HepG2 (cell line): ENCODE measurements around the gene DMRTA2. TPM values are rescaled to one million over a fixed set of nuclear protein-coding genes. Genes with fewer than 3 reads are reported as not detected.
"Not testable (repeated sequence)": the region's sequence is repeated elsewhere in the genome, so short reads cannot be mapped to it uniquely, and the experiment has no call there.

ENCODE experiments used
- ATAC-seq: fragments of 200-7000 bp; cut with Tn5 transposase; 3 replicates; pipeline ENCODE4 v1.9.1; 2020; ENCODE audit warnings: mild to moderate bottlenecking, moderate library complexity
- BruUV-seq: library from RNA; stranded (reverse); fragments of 400-500 nt; replicated peaks from 2 replicates; lab custom pipeline; 2021; lab: Mats Ljungman, UMichigan
- CTCF ChIA-PET: fragments of 300-600 bp; formaldehyde crosslinking; extraction: SDS; loops from one replicate; lab custom pipeline; 2021; ENCODE audit warnings: low total read pairs, inconsistent platforms, low intra/inter-chr PET ratio; lab: Yijun Ruan, JAX
- POLR2A ChIA-PET: fragments of 350-600 bp; sonication (Branson Sonifier 250); formaldehyde crosslinking; loops from one replicate; lab custom pipeline; 2020; ENCODE audit warnings: antibody characterized with exemption, inconsistent platforms; lab: Yijun Ruan, JAX
- DNase-seq: peaks from one replicate; pipeline ENCODE4 v3.0.0-alpha.2; 2015; ENCODE audit warnings: low spot score
- FAIRE-seq: peaks from 3 replicates; lab custom pipeline; 2011; peaks lifted over from hg19 to GRCh38; lab: Jason Lieb, UNC
- H2AFZ ChIP-seq: one replicate; pipeline ENCODE4 v1.6.1; 2011; ENCODE audit warnings: low read length, inconsistent platforms
- H3K27ac ChIP-seq: fragments of 300-600 bp; 3 replicates; pipeline ENCODE4 v1.8.0; 2011; ENCODE audit warnings: mixed run types, mild to moderate bottlenecking, mixed read lengths, low read length, inconsistent platforms; ENCODE audit not compliant: insufficient read depth; ENCODE audit errors: extremely low read length
- H3K27me3 ChIP-seq, 2 experiments: fragments of 200-600 bp in 1 of 2; 2 replicates in 1 of 2; 3 replicates in 1 of 2; pipeline versions ENCODE4 v1.6.0 to v1.8.0; 2011; ENCODE audit warnings: low read length in 2 of 2, mild to moderate bottlenecking in 2 of 2, moderate library complexity in 2 of 2, inconsistent platforms in 1 of 2; ENCODE audit not compliant: insufficient read depth in 2 of 2, control insufficient read depth in 1 of 2
- H3K36me3 ChIP-seq, 2 experiments: fragments of 200-600 bp in 1 of 2; replicated peaks in 1 of 2; 2 replicates in 1 of 2; 3 replicates in 1 of 2; pipeline versions ENCODE4 v1.5.1 to v1.8.0; 2011; ENCODE audit warnings: low read length in 2 of 2, inconsistent platforms in 1 of 2; ENCODE audit not compliant: insufficient read depth in 2 of 2, control insufficient read depth in 1 of 2
- H3K4me1 ChIP-seq: 2 replicates; pipeline ENCODE4 v1.5.1; 2012; ENCODE audit warnings: low read length, inconsistent platforms; ENCODE audit not compliant: insufficient read depth
- H3K4me2 ChIP-seq: 2 replicates; pipeline ENCODE4 v1.6.0; 2011; ENCODE audit warnings: low read depth, low read length, inconsistent platforms
- H3K4me3 ChIP-seq, 3 experiments: fragments of 200-600 bp in 1 of 3; sonication (generic), shearing (Covaris generic) in 1 of 3; replicated peaks in 1 of 3; 2 replicates each; pipeline ENCODE4 v1.5.1; 2011 to 2016; ENCODE audit warnings: low read length in 3 of 3, inconsistent platforms in 2 of 3, low read depth in 2 of 3, mild to moderate bottlenecking in 2 of 3, control low read depth in 1 of 3, mixed read lengths in 1 of 3; ENCODE audit not compliant: insufficient read depth in 1 of 3
- H3K79me2 ChIP-seq: one replicate; pipeline ENCODE4 v1.6.1; 2011; ENCODE audit warnings: low read length, inconsistent platforms; ENCODE audit not compliant: insufficient read depth
- H3K9ac ChIP-seq: 2 replicates; pipeline ENCODE4 v1.6.0; 2011; ENCODE audit warnings: mild to moderate bottlenecking, low read depth, low read length, inconsistent platforms; ENCODE audit not compliant: insufficient read depth
- H3K9me3 ChIP-seq: 2 replicates; pipeline ENCODE4 v1.5.1; 2012; ENCODE audit warnings: mild to moderate bottlenecking, low read length
- H4K20me1 ChIP-seq: 2 replicates; pipeline ENCODE4 v1.6.0; 2011; ENCODE audit warnings: inconsistent platforms, mild to moderate bottlenecking, low read length, moderate library complexity; ENCODE audit not compliant: insufficient read depth
- ZNF564 ChIP-seq: sonication (generic); formaldehyde crosslinking; IDR thresholded peaks from 2 replicates; pipeline ENCODE4 v1.8.1; 2023; ENCODE audit warnings: mild to moderate bottlenecking, missing genetic modification reagents
- WGBS: methylation state at CpG from one replicate; pipeline ENCODE4 v1.1.6; 2017; ENCODE audit warnings: low lambda C conversion rate; 5-methylcytosine and 5-hydroxymethylcytosine counted together
- in situ Hi-C: cut with HindIII; loops from 2 replicates; pipeline ENCODE4 v1.10.0; 2017; ENCODE audit warnings: low pct_unique_long_range_greater_than_20kb; ENCODE audit not compliant: extremely low pct_ligation_motif_present
- intact Hi-C: fragments of 100-400 bp; cut with micrococcal nuclease; formaldehyde crosslinking; loops from one replicate; pipeline ENCODE4 v1.10.0; 2022; ENCODE audit not compliant: unreplicated experiment
- polyA plus RNA-seq, 8 experiments: library from polyadenylated mRNA; depleted of rRNA in 3 of 8; stranded (reverse) in 7 of 8; unstranded in 1 of 8; fragments of >200 nt; fragmentation: Illumina TruSeq in 4 of 8; extraction: Trizol in 4 of 8; gene quantifications; 2 replicates each; pipeline versions ENCODE4 v1.2.1 to v1.2.3, GENCODE V29; 2011 to 2016; ENCODE audit warnings: low read depth in 4 of 8, missing spikeins in 1 of 8, mixed read lengths in 1 of 8; ENCODE audit not compliant: insufficient read depth in 1 of 8
- total RNA-seq, 5 experiments: library from RNA; depleted of rRNA; stranded (reverse); fragments of >200 nt; fragmentation: Illumina TruSeq; extraction: Trizol; gene quantifications; 2 replicates each; pipeline ENCODE4 v1.2.3, GENCODE V29; 2016; ENCODE audit warnings: low read depth in 1 of 5
- TF ChIP-seq, protein P1 (sequence below): sonication (generic); formaldehyde crosslinking; IDR thresholded peaks from 2 replicates; pipeline ENCODE4 v1.4.0; 2020; ENCODE audit warnings: missing genetic modification reagents
- TF ChIP-seq, protein P2 (sequence below): sonication (generic); formaldehyde crosslinking; IDR thresholded peaks from 2 replicates; pipeline ENCODE4 v1.5.1; 2020; ENCODE audit warnings: mild to moderate bottlenecking, missing genetic modification reagents, borderline replicate concordance

DMRTA2 gene
- total and polyA plus RNA-seq, 2 of the 13 experiments (the other 11 are each of a cell fraction or from before 2014, with no cell fraction given) = not detected

DNA sequence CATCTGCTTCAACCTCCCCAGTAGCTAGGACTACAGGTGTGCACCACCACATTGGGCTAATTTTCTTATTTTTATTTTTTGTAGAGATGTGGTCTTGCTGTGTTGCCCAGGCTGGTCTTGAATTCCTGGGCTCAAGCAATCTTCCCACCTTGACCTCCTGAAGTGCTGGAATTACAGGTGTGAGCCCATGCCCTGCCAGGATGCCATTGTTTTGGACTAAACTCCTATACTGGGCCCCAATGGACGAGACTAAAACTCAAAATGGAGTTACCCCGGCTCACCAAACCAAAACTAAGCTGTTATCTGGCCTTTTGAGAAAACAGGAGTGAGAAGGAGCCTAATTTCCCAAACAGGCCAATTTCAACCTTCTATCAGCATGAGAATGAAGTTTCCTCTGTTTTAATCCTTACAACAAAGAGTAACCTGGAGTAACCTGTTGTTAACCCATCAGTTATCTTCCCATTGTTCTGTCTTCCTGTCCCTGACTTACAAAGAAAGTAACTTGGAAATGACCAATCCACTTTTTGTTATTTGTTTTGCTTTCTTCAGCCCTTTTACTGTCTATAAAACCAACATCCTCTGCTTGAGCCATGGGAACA lies 29.6 kb downstream of the DMRTA2 start (continued):
- TF ChIP-seq, protein P1, sequence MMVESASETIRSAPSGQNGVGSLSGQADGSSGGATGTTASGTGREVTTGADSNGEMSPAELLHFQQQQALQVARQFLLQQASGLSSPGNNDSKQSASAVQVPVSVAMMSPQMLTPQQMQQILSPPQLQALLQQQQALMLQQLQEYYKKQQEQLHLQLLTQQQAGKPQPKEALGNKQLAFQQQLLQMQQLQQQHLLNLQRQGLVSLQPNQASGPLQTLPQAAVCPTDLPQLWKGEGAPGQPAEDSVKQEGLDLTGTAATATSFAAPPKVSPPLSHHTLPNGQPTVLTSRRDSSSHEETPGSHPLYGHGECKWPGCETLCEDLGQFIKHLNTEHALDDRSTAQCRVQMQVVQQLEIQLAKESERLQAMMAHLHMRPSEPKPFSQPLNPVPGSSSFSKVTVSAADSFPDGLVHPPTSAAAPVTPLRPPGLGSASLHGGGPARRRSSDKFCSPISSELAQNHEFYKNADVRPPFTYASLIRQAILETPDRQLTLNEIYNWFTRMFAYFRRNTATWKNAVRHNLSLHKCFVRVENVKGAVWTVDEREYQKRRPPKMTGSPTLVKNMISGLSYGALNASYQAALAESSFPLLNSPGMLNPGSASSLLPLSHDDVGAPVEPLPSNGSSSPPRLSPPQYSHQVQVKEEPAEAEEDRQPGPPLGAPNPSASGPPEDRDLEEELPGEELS = no peak
- TF ChIP-seq ZNF564 (CRISPR knock-in tag) = no peak
- TF ChIP-seq, protein P2, sequence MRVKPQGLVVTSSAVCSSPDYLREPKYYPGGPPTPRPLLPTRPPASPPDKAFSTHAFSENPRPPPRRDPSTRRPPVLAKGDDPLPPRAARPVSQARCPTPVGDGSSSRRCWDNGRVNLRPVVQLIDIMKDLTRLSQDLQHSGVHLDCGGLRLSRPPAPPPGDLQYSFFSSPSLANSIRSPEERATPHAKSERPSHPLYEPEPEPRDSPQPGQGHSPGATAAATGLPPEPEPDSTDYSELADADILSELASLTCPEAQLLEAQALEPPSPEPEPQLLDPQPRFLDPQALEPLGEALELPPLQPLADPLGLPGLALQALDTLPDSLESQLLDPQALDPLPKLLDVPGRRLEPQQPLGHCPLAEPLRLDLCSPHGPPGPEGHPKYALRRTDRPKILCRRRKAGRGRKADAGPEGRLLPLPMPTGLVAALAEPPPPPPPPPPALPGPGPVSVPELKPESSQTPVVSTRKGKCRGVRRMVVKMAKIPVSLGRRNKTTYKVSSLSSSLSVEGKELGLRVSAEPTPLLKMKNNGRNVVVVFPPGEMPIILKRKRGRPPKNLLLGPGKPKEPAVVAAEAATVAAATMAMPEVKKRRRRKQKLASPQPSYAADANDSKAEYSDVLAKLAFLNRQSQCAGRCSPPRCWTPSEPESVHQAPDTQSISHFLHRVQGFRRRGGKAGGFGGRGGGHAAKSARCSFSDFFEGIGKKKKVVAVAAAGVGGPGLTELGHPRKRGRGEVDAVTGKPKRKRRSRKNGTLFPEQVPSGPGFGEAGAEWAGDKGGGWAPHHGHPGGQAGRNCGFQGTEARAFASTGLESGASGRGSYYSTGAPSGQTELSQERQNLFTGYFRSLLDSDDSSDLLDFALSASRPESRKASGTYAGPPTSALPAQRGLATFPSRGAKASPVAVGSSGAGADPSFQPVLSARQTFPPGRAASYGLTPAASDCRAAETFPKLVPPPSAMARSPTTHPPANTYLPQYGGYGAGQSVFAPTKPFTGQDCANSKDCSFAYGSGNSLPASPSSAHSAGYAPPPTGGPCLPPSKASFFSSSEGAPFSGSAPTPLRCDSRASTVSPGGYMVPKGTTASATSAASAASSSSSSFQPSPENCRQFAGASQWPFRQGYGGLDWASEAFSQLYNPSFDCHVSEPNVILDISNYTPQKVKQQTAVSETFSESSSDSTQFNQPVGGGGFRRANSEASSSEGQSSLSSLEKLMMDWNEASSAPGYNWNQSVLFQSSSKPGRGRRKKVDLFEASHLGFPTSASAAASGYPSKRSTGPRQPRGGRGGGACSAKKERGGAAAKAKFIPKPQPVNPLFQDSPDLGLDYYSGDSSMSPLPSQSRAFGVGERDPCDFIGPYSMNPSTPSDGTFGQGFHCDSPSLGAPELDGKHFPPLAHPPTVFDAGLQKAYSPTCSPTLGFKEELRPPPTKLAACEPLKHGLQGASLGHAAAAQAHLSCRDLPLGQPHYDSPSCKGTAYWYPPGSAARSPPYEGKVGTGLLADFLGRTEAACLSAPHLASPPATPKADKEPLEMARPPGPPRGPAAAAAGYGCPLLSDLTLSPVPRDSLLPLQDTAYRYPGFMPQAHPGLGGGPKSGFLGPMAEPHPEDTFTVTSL (CRISPR knock-in tag) = no peak

DNA sequence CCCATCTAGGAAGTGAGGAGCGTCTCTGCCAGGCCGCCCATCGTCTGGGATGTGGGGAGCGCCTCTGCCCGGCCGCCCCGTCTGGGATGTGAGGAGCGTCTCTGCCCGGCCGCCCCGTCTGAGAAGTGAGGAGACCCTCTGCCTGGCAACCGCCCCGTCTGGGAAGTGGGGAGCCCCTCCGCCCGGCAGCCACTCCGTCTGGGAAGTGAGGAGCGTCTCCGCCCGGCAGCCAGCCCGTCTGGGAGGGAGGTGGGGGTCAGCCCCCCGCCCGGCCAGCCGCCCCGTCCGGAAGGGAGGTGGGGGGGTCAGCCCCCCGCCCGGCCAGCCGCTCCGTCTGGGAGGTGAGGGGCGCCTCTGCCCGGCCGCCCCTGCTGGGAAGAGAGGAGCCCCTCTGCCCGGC lies 41.7 kb downstream of the DMRTA2 start:
- H3K4me1 ChIP-seq, POLR2A ChIA-PET, H3K27ac ChIP-seq, H3K9ac ChIP-seq, H3K4me2 ChIP-seq, H2AFZ ChIP-seq, H3K9me3 ChIP-seq, intact Hi-C loops, H3K79me2 ChIP-seq, H3K4me3 ChIP-seq, H3K36me3 ChIP-seq, H3K27me3 ChIP-seq, FAIRE-seq, DNase-seq, ATAC-seq, CTCF ChIA-PET, in situ Hi-C loops, BruUV-seq, H4K20me1 ChIP-seq: not testable (repeated sequence)
- WGBS = 80% methylated on average over 1 of the region's 33 CpGs
